Naive thymus-derived CD8-positive, alpha-beta T cell (primary cell): ENCODE results near the gene NCBP2. TPM values are rescaled to one million over a fixed set of nuclear protein-coding genes. Genes with fewer than 3 reads are reported as not detected.

Experiments used
- ATAC-seq, 2 donors: fragments of 150-1000 bp; cut with Tn5 transposase in 1 of 2; sonication (Bioruptor Pico), chemical (Tn5 transposase) in 1 of 2; 1 replicate in 1 of 2; 2 replicates in 1 of 2; pipeline ENCODE4 v1.10.0; 2021; ENCODE audit warnings: mild to moderate bottlenecking in 2 of 2, moderate library complexity in 2 of 2
- POLR2A ChIA-PET: fragments of 350-600 bp; sonication (Branson Sonifier 250); formaldehyde crosslinking; loops from one replicate; lab custom pipeline; 2021; ENCODE audit warnings: antibody characterized with exemption; lab: Charles Lee
- DNase-seq, 10 donors: peaks; one replicate each; pipeline versions ENCODE4 v3.0.0 to v3.0.0-alpha.2; 2020 to 2022
- H3K27ac Mint-ChIP-seq, 10 donors: one replicate each; pipeline ENCODE4 v1.8.0; 2020 to 2022; ENCODE audit warnings: mild to moderate bottlenecking in 10 of 10, mixed read lengths in 10 of 10, moderate library complexity in 4 of 10, inconsistent platforms in 1 of 10
- H3K27me3 Mint-ChIP-seq, 5 donors: one replicate each; pipeline ENCODE4 v1.8.0; 2021 to 2022; ENCODE audit warnings: mixed read lengths in 5 of 5
- H3K36me3 Mint-ChIP-seq, 3 donors: one replicate each; pipeline ENCODE4 v1.8.0; 2020 to 2022; ENCODE audit warnings: mixed read lengths in 3 of 3, mild to moderate bottlenecking in 2 of 3, inconsistent platforms in 1 of 3
- H3K4me1 Mint-ChIP-seq, 4 donors: one replicate each; pipeline ENCODE4 v1.8.0; 2021 to 2022; ENCODE audit warnings: mixed read lengths in 4 of 4
- H3K4me3 Mint-ChIP-seq, 10 donors: one replicate each; pipeline ENCODE4 v1.8.0; 2020 to 2022; ENCODE audit warnings: mild to moderate bottlenecking in 10 of 10, mixed read lengths in 10 of 10, moderate library complexity in 6 of 10, inconsistent platforms in 1 of 10
- H3K9me3 Mint-ChIP-seq, 9 donors: one replicate each; pipeline ENCODE4 v1.8.0; 2020 to 2022; ENCODE audit warnings: mixed read lengths in 9 of 9, mild to moderate bottlenecking in 3 of 9, inconsistent platforms in 1 of 9, moderate library complexity in 1 of 9
- polyA plus RNA-seq, 3 donors: library from polyadenylated mRNA; unstranded; fragments of 300-500 nt; fragmentation: Illumina TruSeq; gene quantifications; one replicate each; pipeline ENCODE4 v1.2.3, GENCODE V29; 2021
- total RNA-seq, 8 experiments: library from RNA in 2 of 8; stranded (reverse) in 2 of 8; gene quantifications; one replicate each; pipeline ENCODE4 v1.2.3 and lab custom pipeline; 2021 to 2026

The NCBP2 gene
- total and polyA plus RNA-seq, 5 experiments from 2014 or later = 54.9 to 87.0 (median 80.5) TPM

- no peak overlapping the region for H3K4me3 Mint-ChIP-seq
- POLR2A ChIA-PET = no interaction called here
- H3K4me1 Mint-ChIP-seq = peaks cover 10 to 39% (median 20%) of the 10 kb centered on the region in 4 donors
- peak overlapping the region in 2 of 10 donors; percentile 18 to 22 for H3K27ac Mint-ChIP-seq
- peaks cover 0 to 55% (median 9%) of the 10 kb centered on the region in 3 donors for H3K36me3 Mint-ChIP-seq
- ATAC-seq (no peak), DNase-seq (no peak)
- H3K9me3 Mint-ChIP-seq = no peaks in the 10 kb centered on the region
- H3K27me3 Mint-ChIP-seq = no peaks in the 10 kb centered on the region
Observed at GRCh38 chr3:196889844-196890708, 52.3 kb downstream of the NCBP2 start.

- H3K4me1 Mint-ChIP-seq = peaks cover 11 to 41% (median 31%) of the 10 kb centered on the region in 4 donors
- no peaks in the 10 kb centered on the region for H3K9me3 Mint-ChIP-seq
- H3K36me3 Mint-ChIP-seq = peaks cover 0 to 73% (median 7%) of the 10 kb centered on the region in 3 donors
- no peak overlapping the region for H3K4me3 Mint-ChIP-seq
- POLR2A ChIA-PET = no interaction called here
- H3K27me3 Mint-ChIP-seq = no peaks in the 10 kb centered on the region
- H3K27ac Mint-ChIP-seq = peak overlapping the region in 1 of 10 donors; percentile 32
- no peak for DNase-seq
- no peak for ATAC-seq
Observed at GRCh38 chr3:196886144-196886543, 56.2 kb downstream of the NCBP2 start.

Other genes with a start within 250 kb of the NCBP2 start
- gene CEP19, start 230.3 kb downstream of the NCBP2 start, total RNA-seq = 1 to 10 TPM; 4.6 to 5.1 TPM
- 1 to 10 TPM; 4.4 to 6.9 (median 4.6) TPM for gene CEP19, start 230.3 kb downstream of the NCBP2 start, polyA plus RNA-seq
- 10 to 100 TPM; 15.6 to 16.2 TPM for gene PIGX, start 230.2 kb downstream of the NCBP2 start, total RNA-seq
- gene PIGX, start 230.2 kb downstream of the NCBP2 start, polyA plus RNA-seq = 10 to 100 TPM; 28.9 to 32.6 (median 32.1) TPM
- gene PAK2, start 202.7 kb downstream of the NCBP2 start, total RNA-seq = 10 to 100 TPM; 76.6 to 81.0 TPM
- gene PAK2, start 202.7 kb downstream of the NCBP2 start, polyA plus RNA-seq = 10 to 100 TPM; 28.4 to 30.3 (median 30.1) TPM
- gene SENP5, start 74.6 kb downstream of the NCBP2 start, total RNA-seq = 10 to 100 TPM; 42.4 to 43.2 TPM
- gene SENP5, start 74.6 kb downstream of the NCBP2 start, polyA plus RNA-seq = 1 to 10 TPM; 5.4 to 8.2 (median 8.0) TPM
- gene PIGZ, start 26.3 kb upstream of the NCBP2 start, total RNA-seq = under 1 TPM; 0.13 to 0.19 TPM
- under 1 TPM in 2 of 3 donors, not detected in 1; 0.32 to 0.55 TPM for gene PIGZ, start 26.3 kb upstream of the NCBP2 start, polyA plus RNA-seq
- 1 to 10 TPM in 1 of 2 experiments, under 1 TPM in 1; 0.36 to 1.2 TPM for gene MELTF, start 87.3 kb upstream of the NCBP2 start, total RNA-seq
- gene MELTF, start 87.3 kb upstream of the NCBP2 start, polyA plus RNA-seq = under 1 TPM in 1 of 3 donors, not detected in 2; 0.12 TPM